ENCODE measurements around the gene FUT6.
A peak's percentile ranks its signal among the peaks of the same experiment; 100 is the strongest.

FUT6 gene

GRCh38 chr19:5827891-5828660 lies 11.4 kb downstream of the FUT6 start:
- DNase-seq (ENCODE audit: low read depth in 2 of 3, low spot score in 1 of 3) = peak; percentile 92 to 97 (median 92)

- no peak for DNase-seq (ENCODE audit: low read depth in 2 of 3, low spot score in 1 of 3)
Observed at GRCh38 chr19:5827342-5827890, 12.1 kb downstream of the FUT6 start.

- no peak for DNase-seq (ENCODE audit: low read depth in 2 of 3, low spot score in 1 of 3)
Observed at GRCh38 chr19:5826531-5827341, 12.8 kb downstream of the FUT6 start.

GRCh38 chr19:5825178-5825577 lies 14.3 kb downstream of the FUT6 start:
- no peak for DNase-seq (ENCODE audit: low read depth in 2 of 3, low spot score in 1 of 3)

- no peak for DNase-seq (ENCODE audit: low read depth in 2 of 3, low spot score in 1 of 3)
Observed at GRCh38 chr19:5824751-5825150, 14.8 kb downstream of the FUT6 start.

- DNase-seq (ENCODE audit: low read depth in 2 of 3, low spot score in 1 of 3) = no peak
Observed at GRCh38 chr19:5823579-5824281, 15.8 kb downstream of the FUT6 start.

GRCh38 chr19:5822181-5822844 lies 17.2 kb downstream of the FUT6 start:
- no peak for DNase-seq (ENCODE audit: low read depth in 2 of 3, low spot score in 1 of 3)

- no peak for DNase-seq (ENCODE audit: low read depth in 2 of 3, low spot score in 1 of 3)
Observed at GRCh38 chr19:5821521-5822180, 17.9 kb downstream of the FUT6 start.

- no peak for DNase-seq (ENCODE audit: low read depth in 2 of 3, low spot score in 1 of 3)
Observed at GRCh38 chr19:5820785-5821184, 18.7 kb downstream of the FUT6 start.

GRCh38 chr19:5818594-5818993 lies 20.9 kb downstream of the FUT6 start:
- no peak for DNase-seq (ENCODE audit: low read depth in 2 of 3, low spot score in 1 of 3)

- no peak for DNase-seq (ENCODE audit: low read depth in 2 of 3, low spot score in 1 of 3)
Observed at GRCh38 chr19:5817218-5817617, 22.3 kb downstream of the FUT6 start.

- no peak for DNase-seq (ENCODE audit: low read depth in 2 of 3, low spot score in 1 of 3)
Observed at GRCh38 chr19:5814852-5815246, 24.7 kb downstream of the FUT6 start.

GRCh38 chr19:5814123-5814851 lies 25.2 kb downstream of the FUT6 start:
- DNase-seq (ENCODE audit: low read depth in 2 of 3, low spot score in 1 of 3) = no peak

- no peak for DNase-seq (ENCODE audit: low read depth in 2 of 3, low spot score in 1 of 3)
Observed at GRCh38 chr19:5811117-5811516, 28.4 kb downstream of the FUT6 start.

GRCh38 chr19:5809469-5809868 lies 30.0 kb downstream of the FUT6 start:
- no peak for DNase-seq (ENCODE audit: low read depth in 2 of 3, low spot score in 1 of 3)

- no peak for DNase-seq (ENCODE audit: low read depth in 2 of 3, low spot score in 1 of 3)
Observed at GRCh38 chr19:5809053-5809452, 30.4 kb downstream of the FUT6 start.

- no peak for DNase-seq (ENCODE audit: low read depth in 2 of 3, low spot score in 1 of 3)
Observed at GRCh38 chr19:5808120-5808816, 31.2 kb downstream of the FUT6 start.

- DNase-seq (ENCODE audit: low read depth in 2 of 3, low spot score in 1 of 3) = no peak
Observed at GRCh38 chr19:5806905-5807304, 32.6 kb downstream of the FUT6 start.

GRCh38 chr19:5806133-5806489 lies 33.4 kb downstream of the FUT6 start:
- no peak for DNase-seq (ENCODE audit: low read depth in 2 of 3, low spot score in 1 of 3)

Measured in stimulated activated CD4-positive, alpha-beta T cell treated with anti-CD3 and anti-CD28 coated beads, Interleukin-12 subunit alpha, Interleukin-12 subunit beta, amount 100 ng/mL, for 48 hours (primary cell).